Medulla oblongata (tissue), 1 donor: ENCODE results near the gene GATAD2B.
A peak's percentile ranks its signal among the peaks of the same experiment; 100 is the strongest.
"Not testable (repeated sequence)": the region's sequence is repeated elsewhere in the genome, so short reads cannot be mapped to it uniquely, and the experiment has no call there.

Experiments
- DNase-seq: peaks from one replicate; pipeline ENCODE4 v3.0.0-alpha.2; 2015; ENCODE audit errors: extremely low spot score

GATAD2B gene

GRCh38 chr1:153778051-153778823 is 144.5 kb downstream of the GATAD2B start:
- no peak for DNase-seq

- DNase-seq = peak; percentile 53
Observed at GRCh38 chr1:153777648-153778047, 145.1 kb downstream of the GATAD2B start.

GRCh38 chr1:153776845-153777370 is 145.9 kb downstream of the GATAD2B start:
- DNase-seq = no peak

GRCh38 chr1:153776352-153776751 is 146.4 kb downstream of the GATAD2B start:
- no peak for DNase-seq

GRCh38 chr1:153775458-153776327 is 147.1 kb downstream of the GATAD2B start:
- no peak for DNase-seq

GRCh38 chr1:153774780-153775457 is 147.9 kb downstream of the GATAD2B start, which contains the start of gene SLC27A3:
Gene SLC27A3 (plus strand): TSS chr1:153775407. CDS start chr1:153775498, 91 bp downstream.
- DNase-seq = peak; percentile 54

GRCh38 chr1:153774026-153774595 is 148.7 kb downstream of the GATAD2B start:
- DNase-seq = no peak

GRCh38 chr1:153773096-153773921 is 149.5 kb downstream of the GATAD2B start:
- peak; percentile 50 for DNase-seq

GRCh38 chr1:153771841-153772593 is 150.8 kb downstream of the GATAD2B start:
- no peak for DNase-seq

GRCh38 chr1:153771261-153771660 is 151.5 kb downstream of the GATAD2B start:
- DNase-seq = no peak

- DNase-seq = no peak
Observed at GRCh38 chr1:153770797-153771196, 152.0 kb downstream of the GATAD2B start.

- no peak for DNase-seq
Observed at GRCh38 chr1:153769221-153769620, 153.6 kb downstream of the GATAD2B start.

- no peak for DNase-seq
Observed at GRCh38 chr1:153768316-153769181, 154.2 kb downstream of the GATAD2B start.

GRCh38 chr1:153767519-153767918 is 155.3 kb downstream of the GATAD2B start:
- DNase-seq = no peak

GRCh38 chr1:153766663-153767062 is 156.1 kb downstream of the GATAD2B start:
- not testable (repeated sequence) for DNase-seq

GRCh38 chr1:153764310-153764709 is 158.5 kb downstream of the GATAD2B start:
- no peak for DNase-seq

- peak; percentile 65 for DNase-seq
Observed at GRCh38 chr1:153763365-153764225, 159.2 kb downstream of the GATAD2B start.

GRCh38 chr1:153760440-153760839 is 162.3 kb downstream of the GATAD2B start:
- no peak for DNase-seq
